GM13976 (cell line): ENCODE data around the gene ATP5F1D.

Experiments used
- DNase-seq: peaks from one replicate; pipeline ENCODE4 v3.0.0; 2012; ENCODE audit warnings: low spot score
- CTCF ChIP-seq: IDR thresholded peaks from 2 replicates; pipeline ENCODE4 v1.5.1; 2012; ENCODE audit warnings: borderline replicate concordance, mild to moderate bottlenecking; ENCODE audit not compliant: insufficient read depth; ENCODE audit errors: extremely low read depth, missing control alignments, control extremely low read depth
- in situ Hi-C: fragments of 300-500 bp; cut with MboI; formaldehyde crosslinking; loops from one replicate; pipeline ENCODE4 v1.12.0; 2022; ENCODE audit warnings: low sequenced_read_pairs, mixed read lengths, inconsistent platforms; ENCODE audit not compliant: unreplicated experiment

Gene ATP5F1D

GRCh38 chr19:1269478-1270212 is 28.1 kb downstream of the ATP5F1D start:
- in situ Hi-C loops, result no loop called here
- DNase-seq, result peak; percentile 90
- TF ChIP-seq CTCF, result no peak

- no peak for DNase-seq
- in situ Hi-C loops, result no loop called here
- TF ChIP-seq CTCF, result no peak
Observed at GRCh38 chr19:1270213-1270853, 28.8 kb downstream of the ATP5F1D start.

GRCh38 chr19:1270854-1271527 is 29.4 kb downstream of the ATP5F1D start:
- TF ChIP-seq CTCF, result no peak
- in situ Hi-C loops, result no loop called here

GRCh38 chr19:1271528-1272422 is 30.2 kb downstream of the ATP5F1D start:
- in situ Hi-C loops, result no loop called here
- no peak for DNase-seq
- no peak for TF ChIP-seq CTCF

More at GRCh38 chr19:1270854-1271527, 29.4 kb downstream of the ATP5F1D start:
- no peak for DNase-seq

GRCh38 chr19:1272423-1273262 is 31.1 kb downstream of the ATP5F1D start:
- in situ Hi-C loops, result no loop called here
- no peak for TF ChIP-seq CTCF
- no peak for DNase-seq
